ENCODE measurements around the gene NAPSA. TPM values are rescaled to one million over a fixed set of nuclear protein-coding genes. Genes with fewer than 3 reads are reported as not detected.
A peak's percentile ranks its signal among the peaks of the same experiment; 100 is the strongest.

The NAPSA gene
- total and polyA plus RNA-seq, 8 donors: 21.2 to 3,296 (median 39.3) TPM

DNA sequence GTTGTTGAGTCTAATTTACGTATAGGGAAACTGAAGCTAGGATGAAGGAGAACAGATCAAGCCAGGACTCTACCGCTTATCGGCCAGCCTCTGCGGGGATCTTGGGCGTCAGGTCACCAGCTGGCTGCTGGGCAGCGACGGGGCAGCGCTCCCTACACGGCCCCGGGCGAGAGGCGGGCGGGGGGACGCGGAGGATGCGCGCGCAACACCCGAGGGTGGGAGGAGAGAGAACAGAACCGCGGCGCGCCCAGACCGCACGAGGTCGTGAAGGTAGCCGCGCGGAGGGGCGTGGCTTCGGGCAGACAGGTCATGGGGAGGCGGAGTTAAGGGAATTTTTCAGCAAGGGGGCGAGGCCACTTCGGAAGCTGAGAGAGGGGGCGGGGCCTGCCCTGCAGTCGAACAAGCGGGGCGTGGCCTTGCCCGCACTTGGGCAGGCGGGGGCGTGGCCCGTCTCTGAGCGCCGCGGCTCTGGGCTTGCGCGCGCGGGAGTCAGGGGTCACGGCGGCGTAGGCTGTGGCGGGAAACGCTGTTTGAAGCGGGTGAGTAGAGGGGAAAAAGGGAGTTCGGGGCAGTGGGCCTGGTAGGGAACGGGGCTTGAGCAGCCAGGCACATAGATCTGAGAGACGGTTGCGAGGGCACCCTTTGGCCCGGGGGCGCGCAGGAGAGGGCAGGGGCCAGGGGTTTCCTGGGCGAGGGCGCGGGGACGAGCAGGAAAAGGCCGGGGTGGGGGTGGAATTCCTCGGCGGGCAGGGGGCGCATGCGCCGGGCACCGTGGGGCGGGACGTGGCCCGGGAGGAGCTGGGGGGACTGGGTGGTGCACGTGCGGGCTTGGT lies 18.6 kb upstream of the NAPSA start, which contains the start of gene POLD1:
Gene POLD1 (plus strand): TSS at position 496 of the 833 bp plus-strand sequence. CDS start 14,505 bp downstream, outside the sequence.
- intact Hi-C loops (cut with DNase I): no loop called here
- ATAC-seq (peak; percentile 94), DNase-seq (peak; percentile 93 to 100 (median 98))
- Histone ChIP-seq H3K36me3 (peaks cover 0 to 41% of the 10 kb centered on the region in 2 donors), H3K4me3 (peak within 1 kb of the TSS; percentile 53 to 66), H3K27me3 (no peaks in the 10 kb centered on the region), H3K27ac (peak within 1 kb of the TSS; percentile 83 to 86), H3K9me3 (no peaks in the 10 kb centered on the region), H3K4me1 (peaks cover 4 to 58% of the 10 kb centered on the region in 2 donors)
- TF ChIP-seq, protein P1, sequence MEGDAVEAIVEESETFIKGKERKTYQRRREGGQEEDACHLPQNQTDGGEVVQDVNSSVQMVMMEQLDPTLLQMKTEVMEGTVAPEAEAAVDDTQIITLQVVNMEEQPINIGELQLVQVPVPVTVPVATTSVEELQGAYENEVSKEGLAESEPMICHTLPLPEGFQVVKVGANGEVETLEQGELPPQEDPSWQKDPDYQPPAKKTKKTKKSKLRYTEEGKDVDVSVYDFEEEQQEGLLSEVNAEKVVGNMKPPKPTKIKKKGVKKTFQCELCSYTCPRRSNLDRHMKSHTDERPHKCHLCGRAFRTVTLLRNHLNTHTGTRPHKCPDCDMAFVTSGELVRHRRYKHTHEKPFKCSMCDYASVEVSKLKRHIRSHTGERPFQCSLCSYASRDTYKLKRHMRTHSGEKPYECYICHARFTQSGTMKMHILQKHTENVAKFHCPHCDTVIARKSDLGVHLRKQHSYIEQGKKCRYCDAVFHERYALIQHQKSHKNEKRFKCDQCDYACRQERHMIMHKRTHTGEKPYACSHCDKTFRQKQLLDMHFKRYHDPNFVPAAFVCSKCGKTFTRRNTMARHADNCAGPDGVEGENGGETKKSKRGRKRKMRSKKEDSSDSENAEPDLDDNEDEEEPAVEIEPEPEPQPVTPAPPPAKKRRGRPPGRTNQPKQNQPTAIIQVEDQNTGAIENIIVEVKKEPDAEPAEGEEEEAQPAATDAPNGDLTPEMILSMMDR (IDR thresholded peaks at IDR 0.05): no peak

DNA sequence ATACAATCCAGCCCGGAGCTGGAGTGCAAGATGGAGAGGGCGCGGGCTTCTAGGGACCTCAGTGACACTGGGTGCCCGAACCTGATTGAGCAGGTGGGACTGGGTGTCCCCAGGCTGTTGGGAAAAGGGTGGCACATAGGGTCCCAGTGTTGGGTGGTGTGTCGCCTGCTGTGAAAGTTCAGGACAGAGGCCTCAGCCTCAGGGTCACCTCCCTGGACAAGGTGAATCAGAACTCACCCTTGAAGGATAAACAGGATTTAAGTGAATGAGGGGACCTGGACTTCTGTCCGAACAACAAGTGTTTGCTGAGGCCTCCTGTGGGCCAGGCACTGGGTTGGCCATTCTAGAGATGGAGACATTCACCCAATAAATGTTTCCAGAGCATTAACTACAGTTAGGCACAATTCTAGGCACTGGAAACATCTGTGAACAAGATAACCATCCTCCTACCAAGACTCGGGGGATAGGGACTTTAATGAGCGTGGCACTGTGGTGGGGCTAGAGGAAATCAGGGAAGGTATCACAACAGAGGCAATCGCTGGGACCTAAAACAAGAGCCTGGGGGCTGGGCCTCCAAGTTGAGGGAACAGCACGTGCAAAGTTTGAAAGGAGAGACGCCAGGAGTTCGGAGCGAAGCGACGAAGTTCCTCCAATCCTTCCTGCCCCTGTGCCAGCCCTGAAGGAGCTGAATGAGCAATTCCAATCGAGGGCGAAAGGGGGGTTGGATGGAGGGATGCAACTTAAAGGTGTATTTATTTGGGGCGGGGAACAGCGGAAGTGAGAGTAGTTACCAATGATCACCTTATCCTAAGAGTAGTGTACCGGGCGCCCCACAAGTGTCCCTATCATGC lies 17.8 kb upstream of the NAPSA start:
- TF ChIP-seq, protein P1 (IDR thresholded peaks at IDR 0.05): no peak
- peaks cover 0 to 49% of the 10 kb centered on the region in 2 donors for H3K36me3 ChIP-seq
- peak overlapping the region; percentile 83 to 86 for H3K27ac ChIP-seq
- H3K4me1 ChIP-seq: peaks cover 4 to 59% of the 10 kb centered on the region in 2 donors
- no peaks in the 10 kb centered on the region for H3K27me3 ChIP-seq
- intact Hi-C loops (cut with DNase I): no loop called here
- no peak for ATAC-seq
- H3K4me3 ChIP-seq: peak overlapping the region; percentile 53 to 66
- H3K9me3 ChIP-seq: no peaks in the 10 kb centered on the region
- DNase-seq: no peak

GRCh38 chr19:50381881-50382729 lies 16.7 kb upstream of the NAPSA start:
- H3K36me3 ChIP-seq: peaks cover 0 to 59% of the 10 kb centered on the region in 2 donors

DNA sequence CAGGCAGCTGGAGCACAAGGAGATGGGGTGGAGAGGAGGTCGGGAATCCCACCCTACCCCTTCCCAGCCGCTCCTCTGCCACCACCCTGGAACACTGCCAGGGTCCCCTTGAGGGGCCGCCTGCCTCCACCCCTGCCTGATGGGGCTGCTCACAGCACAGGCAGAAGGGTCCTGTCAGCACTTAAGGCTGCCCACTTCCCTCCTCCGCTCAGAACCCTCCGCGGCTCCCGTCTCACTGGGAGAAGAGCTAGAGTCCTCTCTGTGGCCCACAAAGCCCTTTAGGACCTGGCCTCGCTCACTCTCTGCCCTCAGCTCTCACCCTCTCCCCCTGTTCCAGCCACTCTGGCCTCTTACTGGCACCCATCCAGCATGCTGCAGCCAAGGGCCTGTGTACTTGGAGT lies 15.3 kb upstream of the NAPSA start:
- Histone ChIP-seq H3K4me3 (no peak overlapping the region), H3K9me3 (no peaks in the 10 kb centered on the region), H3K27ac (no peak overlapping the region), H3K27me3 (no peaks in the 10 kb centered on the region), H3K36me3 (peaks cover 0 to 59% of the 10 kb centered on the region in 2 donors), H3K4me1 (peaks cover 4 to 54% of the 10 kb centered on the region in 2 donors)
- intact Hi-C loops (cut with DNase I): no loop called here
- no peak for DNase-seq
- ATAC-seq: no peak
- TF ChIP-seq, protein P1 (IDR thresholded peaks at IDR 0.05): no peak

More at GRCh38 chr19:50381881-50382729, 16.7 kb upstream of the NAPSA start:
- no peak overlapping the region for H3K4me3 ChIP-seq
- TF ChIP-seq, protein P1 (IDR thresholded peaks at IDR 0.05): no peak
- H3K4me1 ChIP-seq: peaks cover 4 to 61% of the 10 kb centered on the region in 2 donors
- no peak overlapping the region for H3K27ac ChIP-seq
- DNase-seq: no peak
- intact Hi-C loops (cut with DNase I): no loop called here
- no peaks in the 10 kb centered on the region for H3K9me3 ChIP-seq
- H3K27me3 ChIP-seq: no peaks in the 10 kb centered on the region
- no peak for ATAC-seq

Measured in left lung (tissue), 10 donors.